LoVo (cell line): ENCODE measurements around the gene SPOCK2.

Experiments used
- DNase-seq: peaks from one replicate; pipeline ENCODE4 v3.0.0-alpha.2; 2016; ENCODE audit warnings: low spot score

Gene SPOCK2

GRCh38 chr10:72088889-72089575, 681 bp upstream of the SPOCK2 start:
- no peak for DNase-seq

- no peak for DNase-seq
Measured at GRCh38 chr10:72087392-72087968, 871 bp downstream of the SPOCK2 start.

- no peak for DNase-seq
Measured at GRCh38 chr10:72086466-72087391, 1.6 kb downstream of the SPOCK2 start.

GRCh38 chr10:72085864-72086465, 2.4 kb downstream of the SPOCK2 start:
- no peak for DNase-seq

GRCh38 chr10:72085166-72085565, 3.2 kb downstream of the SPOCK2 start:
- no peak for DNase-seq

- DNase-seq: no peak
Measured at GRCh38 chr10:72083790-72084459, 4.4 kb downstream of the SPOCK2 start.

GRCh38 chr10:72082856-72083789, 5.2 kb downstream of the SPOCK2 start:
- no peak for DNase-seq

GRCh38 chr10:72081772-72082590, 6.4 kb downstream of the SPOCK2 start:
- peak; percentile 75 for DNase-seq

- no peak for DNase-seq
Measured at GRCh38 chr10:72081210-72081609, 7.1 kb downstream of the SPOCK2 start.

GRCh38 chr10:72080042-72080975, 8.0 kb downstream of the SPOCK2 start:
- DNase-seq: peak; percentile 26

- DNase-seq: no peak
Measured at GRCh38 chr10:72079356-72079755, 9.0 kb downstream of the SPOCK2 start.

GRCh38 chr10:72077275-72077990, 10.9 kb downstream of the SPOCK2 start:
- DNase-seq: no peak

- DNase-seq: no peak
Measured at GRCh38 chr10:72076756-72077155, 11.6 kb downstream of the SPOCK2 start.

- DNase-seq: no peak
Measured at GRCh38 chr10:72075376-72076115, 12.8 kb downstream of the SPOCK2 start.

GRCh38 chr10:72074574-72075375, 13.6 kb downstream of the SPOCK2 start:
- no peak for DNase-seq
